ENCODE results near the gene PMM1.

The PMM1 gene

DNA sequence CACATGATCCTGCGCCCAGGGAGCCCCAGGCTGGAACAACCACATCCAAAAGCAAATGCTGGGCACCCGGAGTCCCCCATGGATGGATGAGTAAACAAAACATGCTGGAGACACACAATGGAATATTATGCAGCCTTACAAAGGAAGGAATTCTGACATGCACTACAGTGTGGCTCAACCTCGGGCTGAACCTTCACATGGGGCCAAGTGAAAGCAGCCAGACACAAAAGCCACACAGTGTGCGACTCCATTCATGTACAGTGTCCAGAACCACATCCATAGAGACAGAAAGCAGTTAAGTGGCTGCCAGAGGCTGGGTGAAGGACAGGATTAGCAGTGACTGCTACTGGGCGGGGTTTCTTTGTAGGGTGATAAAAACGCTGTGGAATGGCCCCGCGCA is 55.4 kb downstream of the PMM1 start:
- no peak for FAIRE-seq

DNA sequence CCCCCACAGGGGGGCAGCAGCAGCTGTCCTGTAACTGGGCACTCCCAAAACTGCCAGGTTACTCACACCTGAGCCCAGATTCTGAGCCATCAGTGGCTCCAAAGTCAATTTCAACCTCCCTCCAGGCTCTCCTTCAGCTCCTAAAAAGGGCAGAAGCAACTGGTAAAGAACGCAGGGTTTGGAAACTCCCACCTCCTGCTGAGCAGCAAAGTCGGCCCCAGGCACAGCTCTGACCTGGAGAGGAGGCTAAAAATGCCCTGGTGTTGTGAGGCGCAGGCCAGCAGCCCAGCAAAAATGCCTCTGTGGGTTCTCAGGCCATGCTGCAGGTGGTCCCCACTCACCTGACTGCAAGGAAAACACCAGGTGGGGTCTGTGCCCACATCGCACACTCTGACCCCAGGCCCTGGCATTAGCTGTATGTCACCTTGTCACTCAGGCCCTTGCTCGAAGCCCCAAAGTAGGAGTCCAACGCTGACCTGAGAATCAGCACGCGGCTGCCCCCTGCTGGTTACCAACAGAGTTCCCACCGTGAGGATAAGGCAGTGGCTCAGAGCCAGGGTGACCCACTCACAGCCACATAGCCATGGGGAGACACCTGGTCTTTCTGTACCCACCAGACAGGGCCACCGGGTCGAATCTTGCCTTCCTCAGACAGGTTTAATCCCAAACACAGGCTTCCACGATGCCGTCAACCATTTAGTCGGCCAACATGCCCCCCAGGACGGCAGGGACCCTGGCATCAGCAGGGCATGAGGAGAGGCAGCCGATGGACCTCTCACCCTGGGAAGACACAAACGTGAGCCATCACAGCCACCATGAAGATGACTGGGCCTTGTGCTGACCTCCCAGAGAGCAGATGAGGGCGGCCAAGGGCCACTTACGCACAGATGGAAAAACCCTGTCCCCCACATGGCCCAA is 56.5 kb downstream of the PMM1 start:
- no peak for FAIRE-seq

DNA sequence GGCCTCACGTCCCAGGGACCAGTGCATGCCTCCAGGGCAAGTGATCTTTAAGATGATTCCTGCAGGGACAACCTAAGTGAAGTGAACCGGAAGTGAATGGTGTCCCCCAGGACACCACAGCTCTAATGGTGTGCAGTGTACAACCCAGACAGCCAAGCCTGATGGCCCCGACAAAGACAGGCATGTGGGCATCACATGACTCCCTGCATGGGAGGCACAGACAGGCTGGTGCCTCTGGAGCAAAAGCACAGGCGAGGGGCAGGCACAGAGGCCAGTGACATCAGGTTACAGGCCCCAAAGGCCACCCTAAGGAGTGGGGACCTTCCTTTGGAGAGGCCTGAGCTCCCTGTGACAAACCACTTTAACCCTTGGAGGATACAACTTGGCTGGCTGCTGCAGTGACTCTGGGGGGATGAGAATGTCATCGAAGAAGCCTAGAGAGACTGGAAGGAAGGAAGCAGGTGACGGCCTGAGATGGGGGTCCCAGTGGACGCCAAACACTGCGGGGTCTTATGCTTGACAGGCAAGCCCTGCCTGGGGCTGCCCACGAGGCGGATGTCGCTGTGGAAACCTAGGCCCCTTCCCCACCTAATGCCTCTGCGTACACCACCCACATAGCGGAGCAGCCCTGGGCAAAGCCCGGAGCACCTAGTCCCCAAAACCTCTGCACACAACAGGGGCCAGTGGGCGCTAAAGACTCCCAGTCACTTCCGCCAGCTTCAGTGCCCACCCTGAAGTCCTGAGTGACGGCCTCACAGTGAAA is 57.7 kb downstream of the PMM1 start:
- FAIRE-seq, result no peak

- FAIRE-seq, result no peak
Measured at GRCh38 chr22:41530890-41531714, 58.5 kb downstream of the PMM1 start.

- no peak for FAIRE-seq
Measured at GRCh38 chr22:41528938-41529561, 60.6 kb downstream of the PMM1 start.

DNA sequence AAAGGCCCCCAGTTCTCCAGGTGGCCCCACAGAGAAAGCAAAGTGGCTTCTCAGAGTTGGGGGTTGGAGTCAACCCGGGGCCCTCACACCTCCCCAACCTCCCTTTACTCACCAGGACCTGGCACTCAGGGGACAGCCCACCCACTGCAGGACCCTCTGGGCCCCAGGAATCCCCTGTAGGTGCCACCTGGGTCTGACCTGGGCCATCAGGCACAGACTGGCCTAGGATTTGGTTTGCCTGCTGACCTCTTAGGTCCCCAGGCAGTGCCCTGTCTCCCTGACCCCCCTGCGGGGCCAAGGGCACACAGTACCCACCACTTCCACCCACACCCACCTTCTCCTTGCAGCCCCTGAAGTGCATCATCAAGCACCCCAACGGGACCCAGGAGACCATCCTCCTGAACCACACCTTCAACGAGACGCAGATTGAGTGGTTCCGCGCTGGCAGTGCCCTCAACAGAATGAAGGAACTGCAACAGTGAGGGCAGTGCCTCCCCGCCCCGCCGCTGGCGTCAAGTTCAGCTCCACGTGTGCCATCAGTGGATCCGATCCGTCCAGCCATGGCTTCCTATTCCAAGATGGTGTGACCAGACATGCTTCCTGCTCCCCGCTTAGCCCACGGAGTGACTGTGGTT is 61.4 kb downstream of the PMM1 start:
- FAIRE-seq, result no peak
